Loucy (cell line): Measurements from ENCODE around the gene PPP2R2B.

Experiments used
- EZH2phosphoT487 ChIP-seq: fragments of 200-600 bp; IDR thresholded peaks from 2 replicates; pipeline ENCODE4 v1.6.1; 2018; ENCODE audit warnings: antibody characterized with exemption, mild to moderate bottlenecking, moderate library complexity, borderline replicate concordance
- TF ChIP-seq, protein P1 (sequence below): fragments of 200-600 bp; sonication (generic); conservative IDR thresholded peaks from 2 replicates; pipeline ENCODE4 v1.5.1; 2014; ENCODE audit warnings: mild to moderate bottlenecking, antibody characterized with exemption, low read length

- TF ChIP-seq, protein P1, sequence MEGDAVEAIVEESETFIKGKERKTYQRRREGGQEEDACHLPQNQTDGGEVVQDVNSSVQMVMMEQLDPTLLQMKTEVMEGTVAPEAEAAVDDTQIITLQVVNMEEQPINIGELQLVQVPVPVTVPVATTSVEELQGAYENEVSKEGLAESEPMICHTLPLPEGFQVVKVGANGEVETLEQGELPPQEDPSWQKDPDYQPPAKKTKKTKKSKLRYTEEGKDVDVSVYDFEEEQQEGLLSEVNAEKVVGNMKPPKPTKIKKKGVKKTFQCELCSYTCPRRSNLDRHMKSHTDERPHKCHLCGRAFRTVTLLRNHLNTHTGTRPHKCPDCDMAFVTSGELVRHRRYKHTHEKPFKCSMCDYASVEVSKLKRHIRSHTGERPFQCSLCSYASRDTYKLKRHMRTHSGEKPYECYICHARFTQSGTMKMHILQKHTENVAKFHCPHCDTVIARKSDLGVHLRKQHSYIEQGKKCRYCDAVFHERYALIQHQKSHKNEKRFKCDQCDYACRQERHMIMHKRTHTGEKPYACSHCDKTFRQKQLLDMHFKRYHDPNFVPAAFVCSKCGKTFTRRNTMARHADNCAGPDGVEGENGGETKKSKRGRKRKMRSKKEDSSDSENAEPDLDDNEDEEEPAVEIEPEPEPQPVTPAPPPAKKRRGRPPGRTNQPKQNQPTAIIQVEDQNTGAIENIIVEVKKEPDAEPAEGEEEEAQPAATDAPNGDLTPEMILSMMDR: no peak
- no peak for TF ChIP-seq EZH2phosphoT487
Observed at GRCh38 chr5:146538432-146538831, 340.1 kb downstream of the PPP2R2B start.
